ENCODE measurements around the gene CGB1.
A peak's percentile ranks its signal among the peaks of the same experiment; 100 is the strongest.

GRCh38 chr19:48999481-49000325 lies 37.0 kb downstream of the CGB1 start:
- TF ChIP-seq CTCF (IDR thresholded peaks at IDR 0.05) (peak in 1 of 3 donors; percentile 29), POLR2A (IDR thresholded peaks at IDR 0.05) (no peak)

Measured in breast epithelium (tissue), 3 donors.